ENCODE results near the gene PTPN21.
"Not testable (repeated sequence)": the region's sequence is repeated elsewhere in the genome, so short reads cannot be mapped to it uniquely, and the experiment has no call there.

The PTPN21 gene

DNA sequence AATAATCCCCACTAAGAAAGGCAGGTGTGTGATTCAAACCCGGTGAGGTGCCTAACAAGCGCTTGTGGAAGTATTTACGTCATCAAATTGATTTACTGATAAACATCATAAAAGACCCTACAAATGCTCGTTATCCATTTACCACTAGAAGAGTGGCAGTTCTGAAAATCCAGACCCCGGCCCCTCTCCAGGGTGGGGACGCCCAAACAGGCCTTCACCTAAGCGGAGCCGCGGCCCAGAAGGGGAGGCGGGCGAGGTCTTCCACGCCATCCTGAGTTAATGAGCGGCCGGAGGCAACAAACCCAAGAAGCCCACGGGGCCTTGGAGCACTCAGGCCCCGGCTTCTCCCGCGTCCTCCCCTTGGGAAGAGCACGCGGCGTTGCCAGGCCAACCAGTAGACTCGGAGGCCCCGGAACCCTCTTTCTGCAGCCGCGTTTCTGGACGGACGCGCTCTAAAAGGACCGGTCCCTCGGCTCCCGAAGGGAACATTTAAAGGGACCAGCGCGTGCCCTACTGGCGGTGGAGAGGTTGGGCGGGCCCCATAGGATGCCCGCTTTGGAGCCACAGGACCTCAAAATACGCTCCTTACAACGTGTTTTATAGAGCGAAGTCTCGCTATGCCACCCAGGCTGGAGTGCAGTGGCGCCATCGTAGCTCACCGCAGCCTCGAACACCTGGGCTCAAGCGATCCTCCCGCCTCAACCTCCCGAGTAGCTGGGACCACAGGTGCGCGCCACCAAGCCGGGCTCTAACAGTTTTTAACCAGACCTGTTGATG, 3.5 kb downstream of the PTPN21 start:
- DNase-seq, result peak in 2 of 5 experiments; percentile 29 to 48

DNA sequence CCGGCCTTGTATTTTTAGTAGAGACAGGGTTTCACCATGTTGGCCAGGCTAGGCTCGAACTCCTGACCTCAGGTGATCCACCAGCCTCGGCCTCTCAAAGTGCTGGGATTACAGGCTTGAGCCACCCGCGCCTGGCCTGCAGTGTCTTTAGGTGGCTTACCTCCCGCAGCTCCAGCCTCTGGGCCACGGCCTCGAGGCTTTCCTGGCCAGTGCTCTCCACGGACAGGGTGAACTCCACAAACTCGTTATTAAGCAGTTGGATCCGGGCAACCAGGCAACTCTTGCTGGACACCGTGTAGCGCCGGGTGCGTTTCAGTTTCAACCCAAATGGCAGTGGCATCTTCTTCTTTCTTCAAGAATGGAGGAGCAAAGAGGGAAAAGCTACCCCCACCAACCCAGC, 4.7 kb downstream of the PTPN21 start:
- no peak for DNase-seq

DNA sequence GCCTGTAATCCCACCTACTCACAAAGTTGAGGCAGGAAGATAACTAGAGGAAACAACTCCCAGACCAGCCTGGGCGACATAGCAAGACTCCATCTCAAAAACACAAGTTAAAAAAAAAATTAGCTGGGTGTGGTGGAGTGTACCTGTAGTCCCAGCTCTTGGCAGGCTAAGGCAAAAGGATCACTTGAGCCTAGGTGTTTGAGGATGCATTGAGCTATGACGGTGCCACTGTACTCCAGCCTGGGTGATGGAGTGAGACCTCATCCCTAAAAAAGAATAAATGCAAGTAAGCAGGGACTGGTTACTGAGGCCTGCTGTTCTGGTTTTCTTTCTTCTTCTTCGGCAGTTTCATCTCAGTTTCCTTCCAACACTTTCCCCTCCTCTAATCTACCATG, 7.4 kb downstream of the PTPN21 start:
- no peak for DNase-seq

GRCh38 chr14:88546621-88547385, 8.0 kb downstream of the PTPN21 start:
- no peak for DNase-seq

DNA sequence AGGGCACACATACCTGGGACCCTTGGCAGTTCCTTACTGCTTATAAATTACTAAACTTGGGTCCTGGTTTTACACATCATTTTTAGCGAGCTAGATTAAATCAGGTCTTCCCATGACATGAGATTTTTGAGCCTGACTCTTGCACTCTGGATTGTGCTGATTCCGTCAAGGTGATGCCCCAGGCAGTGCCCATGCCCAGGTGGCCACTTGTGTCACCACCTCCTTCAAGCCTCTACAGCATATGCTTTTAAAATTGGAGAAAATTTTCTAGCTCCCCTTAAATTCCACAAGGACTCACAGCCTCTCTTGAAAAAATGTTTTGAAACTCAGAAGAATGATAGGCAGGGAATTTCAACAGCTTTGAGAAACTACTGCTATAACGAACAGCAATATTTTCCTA, 9.6 kb downstream of the PTPN21 start:
- DNase-seq, result no peak

DNA sequence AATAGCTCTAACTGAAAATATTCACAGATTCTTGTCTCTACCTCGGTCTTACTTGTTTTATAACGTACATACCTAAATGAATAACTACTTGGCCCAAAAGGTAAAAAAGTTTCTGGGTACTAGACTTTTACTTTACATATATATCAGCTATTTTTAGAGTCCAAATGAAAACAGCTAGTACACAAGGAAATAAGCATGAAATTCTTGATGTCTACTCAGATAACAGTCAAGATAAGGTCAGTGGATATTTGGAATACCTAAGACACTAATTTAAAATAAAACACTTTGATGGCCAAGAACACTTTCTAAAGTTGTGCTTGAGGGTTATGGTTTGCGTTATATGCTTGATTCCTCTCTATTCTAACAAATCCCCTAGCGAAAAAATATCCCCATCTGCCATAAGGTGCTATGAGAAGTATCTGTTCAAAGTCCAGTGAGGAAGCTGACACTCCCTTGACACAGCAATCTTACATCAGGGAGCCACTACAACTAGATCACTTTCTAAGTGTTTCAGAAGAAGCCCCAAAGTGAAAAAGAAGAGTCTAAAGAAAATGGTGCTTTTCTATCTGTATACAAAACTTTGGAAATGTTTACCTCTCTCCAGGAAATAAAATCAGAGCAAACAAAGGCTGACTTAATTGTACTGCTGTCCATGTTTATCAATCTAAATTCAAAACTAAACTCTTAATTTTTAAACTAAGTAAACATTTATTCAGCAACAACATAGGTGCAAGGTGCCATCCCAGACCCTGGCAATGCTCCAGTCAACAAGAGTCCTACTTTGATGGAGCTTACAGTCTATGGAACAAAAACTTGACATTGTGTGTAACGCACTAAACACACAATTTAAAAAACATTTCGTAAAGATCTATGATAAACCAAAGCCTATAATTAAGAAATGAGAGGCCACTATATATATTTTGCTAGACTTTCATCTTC, 11.7 kb downstream of the PTPN21 start:
- no peak for DNase-seq

DNA sequence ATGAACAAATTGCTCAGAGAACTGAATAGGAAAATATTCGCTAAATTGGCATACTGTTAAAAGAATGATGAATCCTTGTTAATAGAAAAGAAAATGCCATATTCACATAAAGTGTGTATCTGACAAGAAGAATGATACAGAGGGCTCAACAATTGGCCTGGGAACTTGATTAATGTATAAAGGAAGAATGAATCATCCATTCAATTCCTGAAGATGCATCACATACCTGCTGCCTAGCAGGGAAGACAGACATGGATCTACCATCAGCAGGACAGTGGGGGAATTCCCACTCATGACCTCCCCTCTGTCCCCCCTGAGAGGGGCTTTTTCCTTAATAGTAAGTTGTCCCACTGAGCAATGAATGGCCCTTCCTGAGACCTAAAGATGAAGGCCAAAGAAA, 13.5 kb downstream of the PTPN21 start:
- DNase-seq, result no peak

DNA sequence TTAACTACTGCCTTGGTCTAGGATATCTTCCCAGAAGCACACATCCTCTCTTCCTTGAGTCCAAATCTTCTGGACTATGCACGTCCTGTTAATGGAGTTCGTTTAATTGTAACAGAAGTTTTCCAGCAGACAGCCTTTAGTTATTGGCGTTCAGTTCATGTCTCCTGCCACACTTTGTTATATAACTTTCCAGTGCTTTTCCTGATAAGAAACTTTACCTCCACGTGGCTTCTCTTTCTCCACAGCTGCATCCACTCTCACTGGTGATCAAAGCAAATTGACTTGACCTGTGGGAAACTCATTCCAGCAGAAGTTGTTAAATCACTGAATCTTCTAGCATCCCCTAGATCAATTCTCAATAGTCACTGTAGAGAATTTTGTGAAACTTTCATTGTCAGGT, 19.0 kb downstream of the PTPN21 start:
- no peak for DNase-seq

- DNase-seq, result no peak
Measured at GRCh38 chr14:88535149-88535548, 19.7 kb downstream of the PTPN21 start.

DNA sequence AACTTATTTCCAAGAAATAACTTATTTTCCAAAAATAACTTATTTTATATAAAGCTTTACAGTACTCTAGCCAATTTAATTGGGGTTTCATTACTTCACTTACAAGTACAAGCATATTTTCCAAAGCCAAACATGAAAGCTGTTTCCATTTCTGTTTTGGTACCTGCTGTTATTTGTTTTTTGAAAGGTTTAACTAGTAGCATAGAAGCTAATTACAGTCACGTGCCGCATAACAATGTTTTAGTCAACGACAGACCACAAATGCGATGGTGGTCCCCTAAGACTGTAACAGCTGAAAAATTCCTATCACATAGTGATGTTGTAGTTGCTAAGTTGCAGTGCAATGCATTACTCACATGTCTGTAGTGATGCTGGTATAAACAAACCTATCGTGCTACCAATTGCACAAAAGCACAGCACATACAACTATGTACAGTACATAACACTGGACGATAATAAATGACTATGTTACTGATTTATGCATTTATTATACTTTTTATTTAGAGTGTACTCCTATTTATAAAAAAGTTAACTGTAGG, 21.7 kb downstream of the PTPN21 start:
- no peak for DNase-seq

GRCh38 chr14:88529889-88530288, 24.9 kb downstream of the PTPN21 start:
- not testable (repeated sequence) for DNase-seq

- DNase-seq, result no peak
Measured at GRCh38 chr14:88522393-88522792, 32.4 kb downstream of the PTPN21 start.

GRCh38 chr14:88521818-88522217, 33.0 kb downstream of the PTPN21 start:
- DNase-seq, result no peak

DNA sequence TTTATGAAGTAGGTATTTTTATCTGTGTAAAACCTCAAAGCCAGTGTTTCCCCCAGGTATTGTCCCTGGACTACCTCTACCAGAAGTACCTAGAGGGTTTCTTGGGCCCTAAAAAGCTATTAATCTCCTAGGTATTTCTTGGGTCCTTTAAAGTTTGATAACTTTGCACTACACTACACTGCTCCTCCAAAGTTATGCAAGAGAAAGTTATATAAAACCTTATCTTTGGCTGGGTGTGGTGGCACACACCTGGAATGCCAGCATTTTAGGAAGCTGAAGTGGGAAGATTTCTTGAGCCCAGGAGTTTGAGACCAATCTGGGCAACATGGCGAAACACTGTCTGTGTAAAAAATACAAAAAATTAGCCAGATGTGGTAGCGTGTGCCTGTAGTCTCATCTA, 34.9 kb downstream of the PTPN21 start:
- no peak for DNase-seq

DNA sequence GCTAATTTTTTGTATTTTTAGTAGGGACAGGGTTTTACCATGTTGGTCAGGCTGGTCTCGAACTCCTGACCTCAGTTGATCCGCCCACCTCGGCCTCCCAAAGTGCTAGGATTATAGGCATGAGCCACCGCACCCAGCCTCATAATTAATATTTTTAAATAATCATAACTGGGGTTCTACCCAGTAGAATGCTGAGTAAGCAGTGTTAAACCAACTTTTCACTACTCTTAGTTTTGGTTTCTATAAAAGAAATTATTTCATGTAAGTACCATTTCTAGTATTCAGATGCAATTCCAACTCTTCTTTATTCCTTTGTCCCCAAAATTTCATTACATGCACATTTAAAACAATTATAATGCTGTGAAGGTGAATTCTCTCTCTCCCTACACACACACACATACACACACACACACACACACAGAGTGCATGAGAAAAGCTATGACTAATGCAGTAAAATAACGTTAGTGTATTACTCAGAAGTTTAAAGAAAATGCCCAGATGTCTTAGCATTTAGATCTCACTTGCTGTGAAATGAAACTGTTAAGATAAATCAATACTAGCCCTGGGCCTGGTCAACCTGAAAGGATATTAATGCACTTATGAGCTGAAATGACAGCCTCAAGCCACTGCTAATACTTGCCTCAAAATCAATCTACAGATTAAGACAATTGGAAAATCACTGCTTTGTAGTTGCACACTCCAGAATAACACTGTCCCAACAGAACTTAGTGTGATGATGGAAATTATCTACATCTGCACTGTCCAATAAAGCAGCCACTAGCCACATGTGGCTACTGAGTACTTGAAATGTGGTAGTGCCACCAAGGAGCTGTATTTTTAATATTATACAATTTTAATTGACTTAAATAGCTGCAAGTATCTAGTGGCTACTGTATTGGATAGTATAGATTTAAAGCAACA, 36.0 kb downstream of the PTPN21 start:
- DNase-seq, result no peak

DNA sequence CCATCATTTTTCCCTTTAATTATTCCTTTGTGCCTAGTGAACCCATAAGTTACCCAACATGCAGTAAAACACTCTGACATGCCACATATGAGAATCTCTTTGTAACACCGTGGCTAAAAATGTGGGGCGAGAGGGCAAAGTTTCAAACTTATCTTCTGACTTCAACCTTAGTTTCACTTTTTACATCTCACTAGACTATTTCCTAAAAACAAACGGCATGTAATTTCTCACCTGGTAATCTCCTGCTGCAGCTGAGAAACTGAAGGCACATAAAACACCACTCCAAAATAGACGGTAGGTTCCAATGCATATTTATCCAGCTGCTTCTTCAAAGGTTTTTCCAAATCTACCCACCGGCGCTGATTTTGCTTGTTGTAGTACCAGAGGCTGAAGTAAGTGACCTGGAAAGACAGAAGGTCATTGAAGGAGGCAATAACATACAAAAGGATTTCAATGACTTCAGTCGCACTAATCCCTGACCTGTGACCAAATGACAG, 37.9 kb downstream of the PTPN21 start:
- no peak for DNase-seq

- no peak for DNase-seq
Measured at GRCh38 chr14:88515499-88516221, 39.1 kb downstream of the PTPN21 start.

DNA sequence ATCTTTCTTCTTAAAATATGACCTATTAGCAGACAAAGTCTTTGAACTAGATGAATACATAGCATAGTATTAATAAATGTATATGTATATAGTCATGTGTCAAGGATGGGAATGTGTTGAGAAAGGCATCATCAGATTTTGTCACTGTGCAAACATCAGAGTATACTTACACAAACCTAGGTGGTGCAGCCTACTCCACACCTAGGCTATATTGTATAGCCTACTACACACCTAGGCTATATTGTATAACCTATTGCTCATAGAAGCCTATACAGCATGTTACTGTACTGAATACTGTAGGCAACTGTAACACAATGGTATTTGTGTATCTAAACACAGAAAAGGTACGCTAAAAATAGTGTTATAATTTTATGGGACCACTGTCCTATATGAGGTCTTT, 47.6 kb downstream of the PTPN21 start:
- no peak for DNase-seq

GRCh38 chr14:88505621-88506020, 49.2 kb downstream of the PTPN21 start:
- no peak for DNase-seq

- no peak for DNase-seq
Measured at GRCh38 chr14:88504602-88505001, 50.2 kb downstream of the PTPN21 start.
